NOMO-1 treated with dmso at 0.1 percent for 144 hours (cell line): ENCODE measurements around the gene KCNJ6.
"Not testable (repeated sequence)": the region's sequence is repeated elsewhere in the genome, so short reads cannot be mapped to it uniquely, and the experiment has no call there.

Source experiments
- DNase-seq: peaks from one replicate; lab custom pipeline; 2025; ENCODE audit not compliant: unreplicated experiment; lab: John Stamatoyannopoulos, UW

Gene KCNJ6

DNA sequence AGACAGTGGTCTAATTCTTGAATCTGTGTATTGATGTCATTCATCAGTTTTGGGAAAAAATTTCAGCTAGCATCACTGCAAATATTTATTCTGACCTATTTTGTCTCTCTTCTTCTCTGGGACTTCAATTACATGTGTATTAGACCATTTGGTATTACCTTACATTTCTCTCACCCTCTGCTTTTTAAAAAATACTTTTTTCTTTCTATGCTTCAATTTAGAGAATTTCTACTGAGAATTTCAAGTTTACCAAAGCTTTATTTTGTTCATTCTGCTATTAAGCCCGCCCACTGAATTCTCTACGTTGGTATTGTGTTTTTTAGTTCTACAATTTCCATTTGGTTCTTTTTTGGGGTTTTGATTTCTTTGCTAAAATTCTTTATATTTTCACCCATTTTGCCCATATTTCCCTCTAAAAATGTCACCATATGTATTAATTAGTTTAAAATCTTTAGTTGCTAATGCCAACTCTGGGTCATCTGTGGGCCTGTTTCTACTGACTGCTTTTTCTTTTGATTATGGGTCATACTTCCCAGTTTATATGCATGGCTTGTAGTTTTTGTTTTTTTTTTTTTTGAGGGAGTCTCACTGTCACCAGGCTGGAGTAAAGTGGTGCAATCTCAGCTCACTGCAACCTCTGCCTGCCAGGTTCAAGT is 337.7 kb downstream of the KCNJ6 start:
- no peak for DNase-seq

- not testable (repeated sequence) for DNase-seq
Measured at GRCh38 chr21:37576929-37577328, 339.3 kb downstream of the KCNJ6 start.

GRCh38 chr21:37575580-37575979 is 340.7 kb downstream of the KCNJ6 start:
- DNase-seq, result no peak

GRCh38 chr21:37574751-37575150 is 341.5 kb downstream of the KCNJ6 start:
- DNase-seq, result no peak

DNA sequence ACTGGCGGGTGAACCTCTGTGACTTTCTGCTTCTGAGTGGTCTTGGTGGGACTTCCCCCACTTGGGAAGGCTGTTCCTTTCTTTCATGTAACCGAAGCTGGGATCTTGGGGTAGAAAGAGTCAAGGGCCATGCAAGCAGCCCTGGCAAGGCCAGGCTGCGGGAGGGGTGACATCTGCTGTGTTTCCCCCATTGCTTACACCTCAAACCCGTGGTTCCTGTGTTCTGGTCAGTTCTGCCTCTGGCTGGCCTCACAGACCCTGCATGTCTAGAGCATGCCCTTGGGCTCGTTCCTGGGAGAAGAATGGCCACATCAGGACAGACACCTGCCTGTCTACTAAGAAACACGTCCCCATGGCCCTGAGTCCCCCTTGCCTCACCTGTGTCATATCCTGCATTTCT is 341.9 kb downstream of the KCNJ6 start:
- DNase-seq, result no peak

DNA sequence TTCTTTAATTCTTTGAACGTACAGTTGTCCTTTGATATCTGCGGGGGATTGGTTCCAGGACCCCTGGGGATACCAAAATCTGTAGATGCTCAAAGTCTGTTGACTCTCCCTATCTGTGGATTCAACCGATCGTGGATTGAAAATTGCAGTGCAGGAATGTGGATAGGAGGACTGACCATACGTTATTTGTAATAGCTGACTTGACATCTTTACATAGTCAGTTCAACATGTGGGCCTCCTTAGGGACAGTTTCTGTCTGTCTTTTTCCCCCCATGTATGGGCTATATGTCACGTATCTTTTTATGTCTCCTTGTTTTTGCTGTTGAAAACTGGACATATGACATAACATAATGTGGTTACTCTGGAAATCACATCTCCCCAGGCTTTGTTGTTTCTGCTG is 344.8 kb downstream of the KCNJ6 start:
- DNase-seq, result no peak

DNA sequence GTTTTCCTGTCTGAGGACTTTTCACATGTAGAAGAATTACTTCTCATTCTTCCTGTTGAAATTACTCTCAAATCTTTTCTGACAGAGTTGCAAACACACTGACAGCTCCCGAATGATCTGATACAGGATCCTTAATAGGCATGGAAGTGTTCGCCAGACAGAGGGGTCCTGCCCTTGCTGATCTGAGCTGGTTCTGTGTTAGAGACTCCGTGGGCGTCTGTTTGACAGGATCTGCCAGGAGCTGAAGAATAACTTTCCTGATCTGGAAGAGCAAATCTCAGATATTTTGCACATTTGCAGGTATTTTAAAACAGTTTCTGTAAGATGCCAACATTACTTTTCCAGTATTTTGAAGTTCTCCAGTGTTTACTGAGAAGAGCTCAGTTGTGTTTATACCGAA is 347.3 kb downstream of the KCNJ6 start:
- DNase-seq, result no peak

GRCh38 chr21:37568415-37568814 is 347.8 kb downstream of the KCNJ6 start:
- DNase-seq, result no peak

GRCh38 chr21:37566790-37567615 is 349.3 kb downstream of the KCNJ6 start:
- no peak for DNase-seq

DNA sequence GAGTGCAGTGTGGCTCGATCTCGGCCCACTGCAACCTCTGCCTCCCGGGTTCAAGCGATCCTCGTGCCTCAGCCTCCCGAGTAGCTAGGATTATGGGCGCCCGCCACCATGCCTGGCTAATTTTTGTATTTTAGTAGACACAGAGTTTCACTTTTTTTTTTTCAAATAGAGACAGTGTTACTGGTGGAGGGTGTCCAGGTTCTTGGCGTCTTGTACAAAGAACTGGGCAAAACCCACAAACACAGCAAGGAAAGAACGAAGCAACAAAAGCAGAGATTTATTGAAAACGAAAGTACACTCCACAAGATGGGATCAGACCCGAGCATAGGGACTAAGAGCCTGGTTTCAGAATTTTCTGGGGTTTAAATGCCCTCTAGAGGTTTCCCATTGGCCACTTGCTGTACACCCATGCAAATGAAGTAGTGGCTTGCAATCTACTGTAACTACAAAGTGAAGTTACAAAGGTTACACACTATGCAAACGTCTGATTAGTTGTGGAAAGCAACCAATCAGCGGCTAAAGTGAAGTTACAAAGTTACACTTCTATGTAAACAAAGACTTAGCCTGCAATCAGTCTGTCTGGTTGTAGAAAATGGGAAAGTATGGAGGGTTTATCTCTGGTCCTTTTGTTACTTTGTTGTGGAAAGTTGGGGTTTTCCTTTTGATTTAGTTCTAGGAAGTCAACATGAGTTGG is 350.6 kb downstream of the KCNJ6 start:
- DNase-seq, result peak; percentile 13

- DNase-seq, result no peak
Measured at GRCh38 chr21:37564924-37565529, 351.2 kb downstream of the KCNJ6 start.

DNA sequence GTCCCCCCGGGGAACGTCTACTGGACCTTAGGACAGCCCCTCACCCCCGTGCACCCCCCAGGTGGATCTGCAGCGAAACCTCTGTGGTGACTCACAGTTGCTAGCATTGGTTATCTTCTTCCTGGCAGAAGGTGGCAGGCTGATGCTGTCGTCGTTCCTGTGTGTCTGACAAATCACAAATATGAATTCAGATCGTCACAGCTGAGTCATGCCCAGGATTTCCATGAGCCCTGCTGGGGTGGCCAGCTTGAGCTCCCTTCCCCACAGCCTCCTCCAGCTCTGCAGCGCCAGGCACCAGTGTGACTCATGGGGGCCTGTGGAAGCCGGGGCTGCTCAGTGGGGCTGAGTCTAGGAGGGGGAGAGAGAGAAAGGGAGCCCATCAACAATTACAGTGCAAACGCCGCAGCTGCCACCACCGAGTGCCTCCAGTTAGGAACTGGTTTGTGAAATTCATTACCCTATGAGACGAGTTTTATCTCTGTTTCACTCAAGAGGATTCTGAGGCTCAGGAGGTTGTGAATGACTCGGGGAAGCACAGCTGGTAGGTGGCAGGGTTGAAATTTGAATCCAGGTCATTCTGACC is 351.8 kb downstream of the KCNJ6 start:
- DNase-seq, result peak; percentile 73

DNA sequence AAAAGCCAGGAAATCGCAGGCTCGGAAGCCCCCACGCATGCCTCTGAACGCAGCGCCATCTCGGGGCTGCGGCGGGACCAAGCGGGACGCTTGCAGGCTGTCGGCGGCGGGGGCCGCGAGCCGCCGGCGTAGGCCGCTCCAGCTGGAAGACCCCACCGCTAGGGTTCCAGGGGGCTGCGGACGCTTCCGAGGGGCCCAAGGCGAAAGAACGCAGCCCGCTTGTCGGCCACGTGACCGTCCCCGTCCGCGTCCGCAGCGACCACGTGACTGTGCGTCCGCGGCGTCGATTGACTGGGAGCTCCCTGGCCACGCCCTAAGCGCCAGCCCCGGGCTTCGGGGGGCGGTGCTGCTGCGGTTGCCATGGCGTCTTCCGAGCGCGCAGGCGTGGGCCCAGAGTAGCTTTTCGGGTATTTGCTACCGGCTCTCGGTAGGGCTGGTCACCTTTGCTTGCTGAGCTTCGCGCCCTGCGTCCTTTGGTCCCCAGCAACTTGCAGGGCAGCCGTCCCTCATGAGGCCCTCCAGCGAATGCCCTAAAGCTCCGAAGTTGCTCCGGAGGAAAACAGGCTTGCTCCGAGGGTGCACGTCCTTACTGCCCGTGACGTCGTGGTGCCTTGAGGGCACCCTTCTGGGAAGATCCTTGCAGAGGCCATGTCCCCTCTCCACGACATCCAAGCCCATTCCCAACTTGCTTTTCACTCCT is 352.5 kb downstream of the KCNJ6 start:
- peak; percentile 85 for DNase-seq

- DNase-seq, result no peak
Measured at GRCh38 chr21:37562920-37563640, 353.2 kb downstream of the KCNJ6 start.

GRCh38 chr21:37561941-37562919 is 354.0 kb downstream of the KCNJ6 start:
- DNase-seq, result no peak

GRCh38 chr21:37561506-37561905 is 354.8 kb downstream of the KCNJ6 start:
- no peak for DNase-seq

DNA sequence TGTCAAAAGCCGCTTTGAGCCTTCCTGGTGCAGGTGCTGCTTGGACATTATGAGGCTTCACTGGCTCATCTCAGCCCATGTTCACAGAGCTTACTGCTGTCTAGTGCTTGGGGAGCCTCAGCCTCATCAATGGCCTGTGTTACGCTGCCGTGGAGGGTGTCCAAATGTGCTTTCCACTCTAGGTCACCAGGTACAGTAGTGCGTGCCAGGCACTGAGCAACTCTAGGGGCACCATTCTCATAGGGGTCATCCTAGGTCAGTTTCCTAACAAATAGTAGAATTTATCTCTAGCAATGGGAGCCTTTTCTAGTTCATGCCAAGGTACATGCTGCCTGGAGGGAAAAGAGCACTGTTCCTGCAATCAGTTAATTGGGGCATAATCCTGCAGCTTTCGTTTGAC is 355.9 kb downstream of the KCNJ6 start:
- DNase-seq, result no peak

- DNase-seq, result no peak
Measured at GRCh38 chr21:37558676-37559211, 357.5 kb downstream of the KCNJ6 start.
